GM21576 (cell line): ENCODE data around the gene KRT84.

Source experiments
- ATAC-seq: cut with Tn5 transposase; IDR thresholded peaks from one replicate; pipeline ENCODE4 v1.9.1; 2021; ENCODE audit warnings: mild to moderate bottlenecking, moderate library complexity; ENCODE audit not compliant: unreplicated experiment

The KRT84 gene

GRCh38 chr12:52389313-52390207, 4.1 kb upstream of the KRT84 start:
- no peak for ATAC-seq

- no peak for ATAC-seq
Observed at GRCh38 chr12:52387859-52388258, 2.4 kb upstream of the KRT84 start.

- ATAC-seq, result no peak
Observed at GRCh38 chr12:52383331-52383730, 2.1 kb downstream of the KRT84 start.

- ATAC-seq, result no peak
Observed at GRCh38 chr12:52382854-52383253, 2.6 kb downstream of the KRT84 start.

- no peak for ATAC-seq
Observed at GRCh38 chr12:52381206-52381605, 4.2 kb downstream of the KRT84 start.

- no peak for ATAC-seq
Observed at GRCh38 chr12:52380271-52380694, 5.2 kb downstream of the KRT84 start.

- no peak for ATAC-seq
Observed at GRCh38 chr12:52379536-52379935, 5.9 kb downstream of the KRT84 start.

GRCh38 chr12:52378091-52378490, 7.4 kb downstream of the KRT84 start:
- ATAC-seq, result no peak

GRCh38 chr12:52377266-52377665, 8.2 kb downstream of the KRT84 start:
- ATAC-seq, result no peak

- ATAC-seq, result no peak
Observed at GRCh38 chr12:52372216-52373154, 13.0 kb downstream of the KRT84 start.

- ATAC-seq, result no peak
Observed at GRCh38 chr12:52371716-52372115, 13.7 kb downstream of the KRT84 start.

- ATAC-seq, result no peak
Observed at GRCh38 chr12:52370926-52371608, 14.4 kb downstream of the KRT84 start.

GRCh38 chr12:52369809-52370208, 15.6 kb downstream of the KRT84 start:
- no peak for ATAC-seq

GRCh38 chr12:52369211-52369610, 16.2 kb downstream of the KRT84 start:
- no peak for ATAC-seq

GRCh38 chr12:52368508-52368907, 16.9 kb downstream of the KRT84 start:
- no peak for ATAC-seq

GRCh38 chr12:52367876-52368275, 17.6 kb downstream of the KRT84 start:
- no peak for ATAC-seq

- ATAC-seq, result no peak
Observed at GRCh38 chr12:52366738-52367485, 18.5 kb downstream of the KRT84 start, which contains the start of gene KRT85. Gene KRT85 (minus strand): TSS chr12:52367481. CDS start chr12:52367405, 76 bp downstream.

GRCh38 chr12:52364901-52365489, 20.5 kb downstream of the KRT84 start:
- no peak for ATAC-seq

GRCh38 chr12:52364061-52364460, 21.4 kb downstream of the KRT84 start:
- no peak for ATAC-seq
